ENCODE data around the gene VAV3.

Gene VAV3

DNA sequence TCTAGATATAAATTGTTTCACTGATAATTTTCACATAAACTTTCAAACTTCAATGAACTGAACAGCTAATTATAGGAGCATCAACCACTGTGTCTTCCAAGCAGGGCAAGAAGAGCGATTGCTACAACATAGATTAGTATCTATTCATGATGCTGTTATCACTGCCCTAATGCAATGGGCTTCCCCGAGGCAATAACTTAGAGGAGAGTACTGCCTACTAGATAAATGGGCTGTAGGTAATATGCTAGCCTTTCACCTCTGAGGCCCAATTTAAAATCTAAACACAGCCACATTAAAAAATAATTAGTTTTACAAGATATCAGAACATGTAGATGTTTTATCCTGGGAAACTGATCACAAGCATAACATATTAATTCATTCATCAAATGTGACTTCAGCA lies 318.0 kb downstream of the VAV3 start:
- no peak for DNase-seq (ENCODE audit: low read depth in 2 of 2)

DNA sequence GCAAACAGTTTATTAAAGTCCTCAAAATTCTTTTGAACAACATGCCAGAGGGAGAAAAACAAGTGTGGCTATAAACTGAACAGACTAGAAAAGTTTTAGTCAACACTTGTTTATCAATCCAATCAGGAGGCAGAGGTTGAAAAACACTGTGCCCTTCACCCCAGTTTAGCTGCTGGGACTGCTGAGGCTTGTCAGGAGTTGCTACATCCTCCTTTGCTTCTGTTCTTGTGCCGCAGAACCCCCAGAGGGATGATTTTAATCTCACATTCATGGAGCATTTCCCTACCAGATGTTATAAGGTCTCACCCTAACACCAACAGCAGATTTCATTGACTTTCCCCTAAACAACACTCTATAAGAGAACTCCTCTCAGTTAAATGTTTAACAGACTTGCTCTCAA lies 321.2 kb downstream of the VAV3 start:
- DNase-seq (ENCODE audit: low read depth in 2 of 2), result no peak

DNA sequence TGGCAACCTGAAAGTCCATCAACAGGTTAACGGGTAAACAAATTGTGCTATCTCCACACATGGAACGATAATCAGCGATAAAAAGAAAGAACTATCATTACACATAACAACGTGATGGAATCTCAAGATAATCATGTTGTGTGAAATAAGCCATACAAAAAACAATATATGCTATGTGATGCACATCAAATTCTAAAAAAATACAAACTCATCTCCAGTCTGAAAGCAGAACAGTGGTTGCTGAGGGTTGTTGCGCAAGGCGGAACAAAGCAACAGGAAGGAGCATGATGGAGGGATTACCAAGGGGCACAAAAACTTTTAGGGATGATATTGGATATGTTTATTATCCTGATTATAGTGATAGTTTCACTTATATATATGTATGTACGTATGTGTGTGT lies 324.8 kb downstream of the VAV3 start:
- DNase-seq (ENCODE audit: low read depth in 2 of 2), result no peak

DNA sequence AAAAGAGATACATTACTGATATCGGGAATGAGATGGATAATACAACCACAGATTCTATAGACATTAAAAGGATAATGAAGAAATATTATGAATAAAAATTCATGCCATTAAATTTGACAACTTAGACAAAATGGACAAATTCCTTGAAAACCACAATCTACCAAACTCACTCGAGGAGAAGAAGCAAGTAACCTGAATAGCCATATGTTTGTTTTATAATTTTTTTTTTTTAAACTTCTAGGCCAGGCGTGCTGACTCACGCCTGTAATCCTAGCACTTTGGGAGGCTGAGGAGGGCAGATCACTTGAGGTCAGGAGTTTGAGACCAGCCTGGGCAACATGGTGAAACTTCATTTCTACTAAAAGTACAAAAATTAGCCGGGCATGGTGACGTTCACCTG lies 327.9 kb downstream of the VAV3 start:
- DNase-seq (ENCODE audit: low read depth in 2 of 2), result no peak

DNA sequence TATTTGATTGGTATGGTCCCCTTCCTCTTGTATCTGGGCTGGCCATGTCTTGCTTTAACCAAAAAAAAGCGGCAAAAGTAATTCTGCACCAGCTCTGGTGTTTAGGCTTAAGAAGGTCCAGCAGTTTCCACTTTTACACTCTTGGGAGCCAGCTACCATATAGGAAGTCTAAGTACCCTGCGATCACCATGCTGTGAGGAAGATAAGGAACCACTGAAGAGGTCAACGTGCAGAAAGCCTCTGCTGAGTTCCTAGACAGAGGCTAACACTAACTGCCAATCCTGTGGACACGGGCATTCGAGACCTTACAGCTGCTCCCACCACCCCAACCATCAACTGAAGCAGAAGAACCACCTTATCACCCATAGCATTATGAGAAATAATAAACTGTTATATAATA lies 331.4 kb downstream of the VAV3 start:
- no peak for DNase-seq (ENCODE audit: low read depth in 2 of 2)

DNA sequence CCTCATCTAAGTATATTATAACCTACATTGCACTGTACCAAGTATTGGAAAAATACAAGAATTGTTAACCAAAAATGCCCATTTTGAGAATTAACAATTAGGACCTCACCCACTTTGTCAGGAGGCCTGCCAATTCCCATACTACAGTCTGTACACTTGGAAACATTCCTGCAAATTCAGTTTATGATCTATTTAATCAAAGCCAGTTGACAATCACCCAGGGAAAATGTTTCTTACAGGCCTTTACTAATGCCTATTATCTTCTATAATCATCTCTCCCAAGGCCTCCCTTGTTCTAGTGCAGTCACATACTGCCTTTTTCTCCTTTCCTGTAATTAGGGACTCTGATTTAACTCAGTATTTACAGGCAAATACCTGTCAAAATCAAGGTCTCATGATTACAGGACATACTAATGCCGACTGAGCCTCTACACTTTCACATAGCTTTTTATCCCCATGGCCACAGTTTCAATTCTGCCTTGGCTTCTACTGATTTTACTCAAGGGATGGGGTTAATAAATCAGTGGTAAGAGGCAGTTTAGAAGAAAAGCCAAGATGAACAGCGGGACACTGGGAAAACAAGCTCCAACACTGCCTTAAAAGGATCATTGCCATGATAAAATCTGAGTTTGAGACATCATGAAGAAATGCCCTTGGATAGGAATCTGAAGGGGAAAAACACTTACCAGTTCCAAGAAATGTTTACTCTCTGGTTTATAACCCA lies 338.7 kb downstream of the VAV3 start:
- no peak for DNase-seq (ENCODE audit: low read depth in 2 of 2)

DNA sequence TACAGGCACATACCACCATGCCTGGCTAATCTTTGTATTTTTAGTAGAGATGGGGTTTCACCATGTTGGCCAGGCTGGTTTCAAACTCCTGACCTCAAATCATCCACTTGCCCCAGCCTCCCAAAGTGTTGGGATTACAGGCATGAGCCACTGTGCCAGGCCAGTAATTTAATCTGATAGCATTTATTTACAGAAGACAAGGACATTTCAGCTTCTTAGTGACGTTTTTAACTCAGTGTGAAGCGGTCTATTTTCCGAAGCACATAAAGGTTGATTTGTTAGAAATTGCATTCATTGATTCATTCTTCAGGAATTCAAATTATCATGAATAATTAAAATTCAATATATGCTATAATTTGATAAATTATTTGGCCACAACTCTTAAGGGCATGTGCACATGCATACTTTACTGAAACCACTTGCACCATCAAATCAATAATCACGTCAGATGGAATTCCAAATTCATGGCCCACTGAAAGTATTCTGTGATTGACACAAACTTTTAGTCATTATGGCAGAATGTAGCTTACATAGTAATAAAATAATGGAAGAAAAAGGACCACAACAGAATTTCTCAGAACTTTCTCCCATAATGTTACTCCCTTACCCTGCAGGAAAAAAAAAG lies 339.5 kb downstream of the VAV3 start:
- DNase-seq (ENCODE audit: low read depth in 2 of 2), result no peak

DNA sequence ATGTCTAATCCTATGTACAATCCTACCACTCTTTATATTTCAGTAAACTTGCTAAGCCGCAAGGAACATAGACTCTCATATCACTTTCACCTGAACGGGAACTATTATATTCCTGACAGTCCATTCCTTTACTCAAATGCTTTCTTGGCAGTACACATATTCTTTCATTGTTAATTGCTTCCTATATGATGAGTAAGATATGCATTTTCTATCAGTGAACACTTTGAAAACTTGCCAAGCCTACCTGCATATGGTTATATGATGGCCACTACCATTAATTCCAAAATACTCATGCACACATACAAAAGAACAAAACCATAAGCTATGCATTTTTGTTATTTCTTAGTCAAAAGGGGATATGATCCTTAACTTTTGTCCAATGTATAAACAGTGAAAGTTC lies 341.5 kb downstream of the VAV3 start:
- no peak for DNase-seq (ENCODE audit: low read depth in 2 of 2)

DNA sequence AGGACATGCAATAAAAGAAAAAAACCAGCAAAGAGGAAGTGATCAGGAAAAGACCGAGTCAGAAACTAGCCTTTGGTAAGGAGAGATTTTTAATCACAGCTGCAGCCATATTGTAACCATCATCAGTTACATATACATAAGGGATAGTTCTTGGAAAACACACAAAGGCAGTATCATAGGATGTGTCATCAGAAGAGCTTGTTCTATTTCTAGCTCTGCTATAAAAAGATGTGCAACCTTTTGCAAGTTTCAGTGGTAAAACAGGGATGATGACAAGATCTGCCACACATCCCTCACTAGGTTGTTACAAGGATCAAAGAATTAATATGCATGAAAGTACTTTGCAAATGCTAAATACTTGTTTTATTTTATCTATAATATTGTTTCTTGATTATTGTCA lies 342.0 kb downstream of the VAV3 start:
- DNase-seq (ENCODE audit: low read depth in 2 of 2), result no peak

DNA sequence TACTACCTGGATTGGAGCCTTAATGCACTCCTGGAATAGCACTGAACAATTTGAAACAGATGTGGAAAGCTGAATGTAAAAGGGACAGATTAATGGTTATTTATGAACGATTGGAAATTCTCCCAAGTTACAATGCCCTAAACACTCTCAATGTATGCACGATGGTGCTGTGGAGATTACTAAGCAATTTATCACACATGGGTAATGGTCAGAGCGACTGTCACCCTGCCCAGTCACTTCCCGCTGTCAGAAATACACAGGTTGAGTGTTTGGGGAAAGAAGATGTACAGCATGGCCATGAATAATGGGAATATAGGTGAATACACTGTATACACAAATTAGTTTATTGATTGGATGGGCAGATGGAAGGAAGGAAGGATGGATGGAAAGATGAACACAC lies 342.4 kb downstream of the VAV3 start:
- no peak for DNase-seq (ENCODE audit: low read depth in 2 of 2)

DNA sequence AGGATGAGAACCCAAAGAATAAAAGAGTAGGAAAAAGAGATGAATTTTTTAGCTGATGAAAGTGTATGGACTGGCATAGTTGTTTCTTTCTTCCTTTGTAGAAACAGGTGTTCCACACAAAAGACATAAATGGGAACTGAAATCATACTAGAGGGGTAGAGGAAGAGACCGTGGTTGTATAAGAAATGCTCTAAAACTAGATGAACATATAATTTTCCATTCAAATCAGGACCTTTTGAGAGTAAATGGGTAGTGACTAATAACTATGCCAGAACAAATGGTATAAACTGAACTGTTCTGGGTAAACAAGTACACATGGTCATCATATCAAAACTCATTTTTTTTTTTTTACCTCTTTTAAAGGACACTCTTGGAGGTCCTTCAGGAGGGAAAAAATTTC lies 344.2 kb downstream of the VAV3 start:
- no peak for DNase-seq (ENCODE audit: low read depth in 2 of 2)

DNA sequence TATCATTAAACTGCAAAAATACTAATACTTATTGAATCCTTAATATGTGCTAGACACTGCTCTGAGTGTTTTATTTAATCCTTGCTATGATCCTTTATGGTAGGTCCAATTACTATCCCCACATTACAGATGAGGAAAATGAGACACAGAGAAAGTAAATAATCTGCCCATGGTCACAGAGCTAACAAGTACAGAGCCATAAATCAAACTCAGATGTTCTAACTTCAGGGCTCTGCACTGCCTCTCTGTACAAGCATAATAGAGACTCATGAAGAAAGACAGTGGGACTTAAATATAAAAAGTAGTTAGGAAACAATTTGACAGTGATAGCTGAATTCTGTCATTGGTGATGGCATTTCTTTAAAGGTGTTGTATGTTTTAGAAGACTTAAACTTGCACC lies 346.4 kb downstream of the VAV3 start:
- no peak for DNase-seq (ENCODE audit: low read depth in 2 of 2)

DNA sequence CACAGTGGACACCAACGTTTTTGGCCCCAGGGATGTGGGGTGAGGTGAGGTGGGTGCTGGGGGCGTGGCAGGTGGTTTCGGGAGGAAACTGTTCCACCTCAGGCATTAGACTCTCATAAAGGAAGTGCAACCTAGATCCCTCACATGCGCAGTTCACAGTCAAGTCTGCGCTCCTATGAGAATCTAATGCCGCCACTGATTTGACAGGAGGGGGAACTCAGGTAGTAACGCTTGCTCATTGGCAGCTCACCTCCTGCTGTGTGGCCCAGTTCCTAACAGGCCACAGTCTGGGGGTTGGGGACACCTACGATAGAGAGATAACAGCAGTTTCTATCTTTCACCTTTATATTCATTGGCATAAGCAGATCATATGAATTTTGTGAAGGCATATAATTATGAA lies 347.1 kb downstream of the VAV3 start:
- no peak for DNase-seq (ENCODE audit: low read depth in 2 of 2)

DNA sequence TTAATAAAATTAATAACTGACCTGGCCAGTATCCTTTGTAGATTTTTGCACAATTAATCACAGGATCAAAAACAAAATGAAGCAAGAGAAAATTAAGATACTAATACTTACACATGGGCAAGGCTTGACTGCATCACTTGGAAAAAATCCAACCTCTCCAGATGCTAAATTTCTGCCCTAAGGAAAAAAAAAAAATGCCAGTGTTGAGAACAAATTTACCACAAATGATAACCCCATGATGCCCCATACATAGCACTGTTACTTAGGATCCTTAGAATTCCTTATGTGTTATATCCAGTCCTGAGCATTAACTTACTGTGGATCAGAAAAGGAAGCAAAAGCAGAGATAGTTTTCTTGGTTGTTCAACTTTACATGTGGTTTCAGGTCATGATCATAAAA lies 347.5 kb downstream of the VAV3 start:
- DNase-seq (ENCODE audit: low read depth in 2 of 2), result no peak

DNA sequence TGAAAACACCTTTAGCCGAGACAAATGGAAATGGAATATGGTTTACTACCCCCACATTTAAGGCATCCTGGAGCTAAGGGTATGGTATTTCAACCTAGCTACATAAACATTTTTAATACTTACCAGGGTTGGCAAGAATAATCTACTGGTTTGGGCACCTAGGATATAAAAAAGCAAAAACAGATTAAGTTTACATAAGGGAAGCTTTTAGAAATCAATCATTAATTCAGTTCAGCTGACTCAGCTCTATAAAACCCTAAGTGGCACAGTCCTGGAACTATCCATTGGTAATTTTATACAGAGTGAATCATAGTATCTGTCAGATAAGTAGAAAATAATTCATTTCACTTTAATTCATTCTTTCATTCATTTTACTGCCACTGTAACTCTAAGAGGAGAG lies 355.2 kb downstream of the VAV3 start:
- DNase-seq (ENCODE audit: low read depth in 2 of 2), result no peak

DNA sequence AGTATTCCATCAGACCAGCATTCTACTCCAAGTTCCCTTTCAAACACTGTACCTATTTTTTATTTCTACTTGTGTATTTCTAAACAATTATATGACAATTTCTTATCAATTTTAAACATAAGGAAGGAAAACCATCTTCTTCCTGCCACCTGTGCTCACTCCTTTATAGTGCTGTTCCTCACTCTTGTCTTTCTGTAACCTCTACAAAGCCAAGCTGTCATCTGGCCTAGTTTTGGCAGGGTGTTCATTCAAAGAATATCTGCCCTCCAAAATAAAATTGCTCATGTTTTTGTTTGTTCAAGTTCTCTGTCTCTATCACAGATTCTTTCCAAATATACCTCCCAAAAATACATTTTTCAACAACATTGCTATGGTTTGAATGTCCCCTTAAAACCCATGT lies 360.2 kb downstream of the VAV3 start:
- no peak for DNase-seq (ENCODE audit: low read depth in 2 of 2)

DNA sequence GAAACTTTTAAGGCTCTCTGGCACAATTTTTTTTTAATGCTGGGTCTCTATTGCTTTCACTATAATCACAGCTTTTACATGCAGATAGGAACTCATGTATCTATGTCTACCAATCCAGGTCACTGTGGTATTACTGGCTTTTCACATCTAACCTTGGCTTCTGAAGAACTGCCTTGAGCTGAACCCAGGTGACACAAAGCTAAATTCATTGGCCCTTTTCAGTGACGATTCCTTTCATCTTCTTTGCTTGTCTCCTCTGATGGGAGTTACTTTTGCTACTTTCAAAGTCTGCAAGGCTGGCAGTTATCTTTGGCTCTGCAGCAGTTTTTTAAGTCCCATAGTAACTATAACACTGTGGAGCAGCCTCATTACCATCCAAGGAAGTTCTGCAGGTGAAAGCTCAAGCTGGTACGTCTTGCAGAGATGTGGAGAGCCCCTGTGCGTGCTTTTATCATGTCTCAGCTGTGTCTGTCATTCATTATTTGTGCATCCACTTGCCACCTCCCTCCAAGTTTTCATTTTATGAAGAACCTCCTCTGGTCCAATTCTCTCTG lies 364.3 kb downstream of the VAV3 start:
- no peak for DNase-seq (ENCODE audit: low read depth in 2 of 2)

DNA sequence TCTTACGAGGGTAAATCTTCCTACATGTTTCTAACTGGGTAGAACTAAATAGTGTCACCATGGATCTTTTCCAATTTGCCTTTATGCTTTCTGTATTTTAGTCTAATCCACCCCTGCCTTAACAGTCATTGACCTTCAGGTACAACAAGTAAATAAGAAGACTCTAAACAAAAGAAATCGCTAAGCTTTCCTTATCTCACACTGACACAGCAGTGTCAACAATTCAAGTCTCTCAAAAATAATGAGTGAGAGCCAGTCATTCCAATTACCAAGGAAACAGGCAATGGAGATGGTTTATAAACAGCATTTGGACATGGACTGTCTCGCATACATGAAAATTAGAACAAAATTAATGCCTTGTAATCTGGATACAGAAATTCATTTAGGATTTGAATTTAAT lies 365.8 kb downstream of the VAV3 start:
- DNase-seq (ENCODE audit: low read depth in 2 of 2), result no peak

DNA sequence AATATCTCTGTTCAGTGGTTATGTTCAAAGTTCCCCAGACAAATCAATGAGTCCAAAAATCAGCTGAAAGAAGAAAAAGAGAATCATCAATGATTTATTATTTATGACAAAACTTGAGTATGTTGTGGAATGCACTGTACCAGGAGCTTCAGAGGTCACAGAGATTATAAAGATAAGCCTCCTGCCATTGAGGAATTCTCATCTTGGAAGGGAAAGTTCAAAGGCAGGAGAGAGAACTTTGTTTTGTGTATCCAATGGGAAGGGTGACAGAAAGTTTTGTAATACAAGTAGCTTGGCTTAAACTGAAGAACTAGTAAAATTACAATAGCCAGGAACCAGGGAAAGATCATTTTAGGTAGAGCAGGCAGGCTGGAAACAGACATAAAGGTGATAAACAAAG lies 367.7 kb downstream of the VAV3 start:
- DNase-seq (ENCODE audit: low read depth in 2 of 2), result no peak

DNA sequence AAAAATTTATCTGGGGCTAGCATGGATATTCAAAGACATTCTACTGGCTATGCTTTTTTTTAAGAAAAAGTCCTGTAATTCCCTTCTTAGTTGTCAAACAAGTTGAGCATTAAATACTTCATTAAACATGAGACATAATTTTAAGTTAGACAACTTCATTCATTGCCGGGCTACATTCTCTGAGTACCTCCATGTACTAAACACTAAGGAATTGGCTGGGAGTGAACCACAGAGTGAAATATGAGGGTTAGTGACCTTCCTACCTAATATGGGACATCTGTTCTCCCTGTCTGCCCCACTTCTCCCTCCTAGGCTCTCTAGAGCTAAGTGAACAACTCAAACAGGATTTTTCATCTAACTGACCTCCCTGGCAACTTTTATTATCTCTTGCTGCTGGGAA lies 370.4 kb downstream of the VAV3 start:
- DNase-seq (ENCODE audit: low read depth in 2 of 2), result no peak

DNA sequence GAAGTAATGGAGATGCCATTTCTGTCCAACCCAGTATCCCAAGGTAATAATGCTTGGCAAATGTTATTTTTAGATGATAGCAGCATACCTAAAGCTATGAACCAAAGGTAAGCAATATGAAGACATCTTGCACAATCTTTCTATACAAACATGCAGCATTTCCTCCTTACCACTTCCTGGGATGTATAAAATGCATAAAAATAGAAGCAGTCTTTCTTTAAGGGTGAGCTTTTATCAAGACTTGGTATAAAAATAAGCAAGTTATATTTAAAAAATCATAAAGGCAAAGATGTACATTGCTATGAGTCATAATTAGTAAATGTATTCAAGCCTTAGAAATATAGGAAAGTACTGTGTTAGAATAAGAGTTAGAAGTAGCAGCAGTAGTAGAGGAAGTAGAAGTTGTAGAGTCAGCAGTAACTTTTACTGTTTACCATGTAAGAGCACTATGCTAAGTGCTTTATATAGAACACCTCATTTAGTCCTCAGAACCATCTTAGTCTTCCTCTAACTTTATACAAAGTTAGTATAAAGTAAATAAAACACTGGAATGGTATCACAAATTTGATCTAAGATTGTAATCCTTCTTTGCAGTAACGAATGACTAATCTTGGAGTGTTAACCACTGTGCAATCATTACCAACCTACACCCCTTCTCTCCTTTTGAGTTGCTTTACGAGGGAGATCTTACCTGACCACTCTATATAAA lies 371.3 kb downstream of the VAV3 start:
- DNase-seq (ENCODE audit: low read depth in 2 of 2), result no peak

DNA sequence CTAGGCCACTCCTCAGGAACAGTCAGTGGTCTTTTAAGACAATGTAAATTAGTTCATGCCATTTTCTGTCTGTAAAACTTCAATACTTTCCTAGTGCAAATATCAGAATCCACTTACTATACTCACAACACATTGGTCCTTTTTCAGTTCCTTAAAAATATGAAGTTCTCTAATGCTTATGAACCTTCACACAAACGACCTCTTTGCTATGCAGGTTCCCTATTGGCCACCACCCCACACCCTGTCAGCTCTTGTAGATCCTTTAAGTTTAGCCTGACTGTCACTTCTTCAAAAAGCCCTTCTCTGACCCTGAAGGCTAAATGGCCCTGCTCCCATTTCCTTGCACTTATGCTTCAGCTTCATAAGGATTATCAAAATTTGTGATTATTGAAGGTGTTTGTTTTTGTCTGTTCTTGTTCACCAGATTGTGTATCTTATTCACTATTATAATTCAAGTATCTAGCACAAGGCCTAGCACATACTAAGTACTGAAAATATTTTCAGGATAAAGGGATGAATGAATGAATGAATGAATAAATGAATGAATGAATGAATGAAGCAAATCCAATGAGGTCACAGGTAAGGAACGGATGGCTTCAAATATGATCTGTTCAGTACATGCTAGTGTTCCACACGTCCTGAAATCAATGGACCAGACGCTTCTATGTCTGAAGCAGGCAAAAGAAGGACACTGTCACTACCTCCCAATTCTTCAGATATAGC lies 373.9 kb downstream of the VAV3 start:
- no peak for DNase-seq (ENCODE audit: low read depth in 2 of 2)
